ENCODE measurements around the gene TNKS2.

Gene TNKS2

GRCh38 chr10:91908337-91909116 is 110.3 kb downstream of the TNKS2 start:
- ATAC-seq (ENCODE audit: low read depth) (peak; percentile 83), DNase-seq (ENCODE audit: low spot score) (peak; percentile 69)
- Histone ChIP-seq H3K9me3 (ENCODE audit: severe bottlenecking) (no peaks in the 10 kb centered on the region), H3K27ac (ENCODE audit: poor library complexity, severe bottlenecking) (peak overlapping the region; percentile 10), H3K36me3 (ENCODE audit: low read depth) (no peaks in the 10 kb centered on the region), H3K27me3 (ENCODE audit: insufficient read depth, poor library complexity, severe bottlenecking) (peaks cover 3% of the 10 kb centered on the region), H3K4me1 (ENCODE audit: insufficient read depth, poor library complexity, severe bottlenecking) (peaks cover 4% of the 10 kb centered on the region), H3K4me3 (ENCODE audit: severe bottlenecking) (peak overlapping the region; percentile 91)
- TF ChIP-seq CTCF (IDR thresholded peaks at IDR 0.05; ENCODE audit: poor library complexity, severe bottlenecking), result peak; percentile 88

DNA sequence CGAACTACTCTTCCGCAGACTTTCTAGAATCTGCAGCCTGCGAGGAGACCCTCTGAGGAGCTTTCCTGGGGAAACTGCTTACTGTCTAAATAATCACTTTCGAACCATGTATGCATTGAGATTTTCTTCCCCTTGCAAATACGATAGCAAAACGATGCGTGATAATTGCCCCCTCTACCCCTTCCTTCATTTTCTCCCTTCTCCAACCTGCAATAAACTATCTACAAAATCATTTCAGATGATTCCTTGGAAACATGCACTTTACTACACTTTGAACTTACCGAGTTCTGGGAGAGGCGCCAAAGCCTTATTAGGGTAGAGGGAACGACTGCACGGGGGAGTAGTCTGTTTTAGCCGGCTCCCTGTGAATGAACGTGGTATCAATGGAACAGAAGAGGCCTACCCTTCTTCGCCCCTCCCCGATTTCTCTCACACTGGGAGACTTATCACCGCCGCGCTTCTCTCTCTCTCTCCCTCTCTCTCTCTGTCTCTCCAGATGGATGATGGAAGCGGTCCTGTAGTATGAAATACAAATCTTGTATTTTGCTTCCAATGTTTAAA is 111.0 kb downstream of the TNKS2 start, which contains the start of gene FGFBP3:
Gene FGFBP3 (minus strand): TSS at position 370 of the 561 bp plus-strand sequence. CDS start 517 bp downstream, outside the sequence.
- Histone ChIP-seq H3K9me3 (ENCODE audit: severe bottlenecking) (no peaks in the 10 kb centered on the region), H3K27me3 (ENCODE audit: insufficient read depth, poor library complexity, severe bottlenecking) (peaks cover 8% of the 10 kb centered on the region), H3K4me1 (ENCODE audit: insufficient read depth, poor library complexity, severe bottlenecking) (peaks cover 4% of the 10 kb centered on the region), H3K36me3 (ENCODE audit: low read depth) (no peaks in the 10 kb centered on the region), H3K27ac (ENCODE audit: poor library complexity, severe bottlenecking) (peak within 1 kb of the TSS; percentile 10), H3K4me3 (ENCODE audit: severe bottlenecking) (peak within 1 kb of the TSS; percentile 91)
- peak; percentile 53 for ATAC-seq (ENCODE audit: low read depth)
- TF ChIP-seq CTCF (IDR thresholded peaks at IDR 0.05; ENCODE audit: poor library complexity, severe bottlenecking), result peak; percentile 70
- no peak for DNase-seq (ENCODE audit: low spot score)

GRCh38 chr10:91910467-91910866 is 112.2 kb downstream of the TNKS2 start:
- Histone ChIP-seq H3K4me3 (ENCODE audit: severe bottlenecking) (no peak overlapping the region), H3K4me1 (ENCODE audit: insufficient read depth, poor library complexity, severe bottlenecking) (peaks cover 4% of the 10 kb centered on the region), H3K36me3 (ENCODE audit: low read depth) (no peaks in the 10 kb centered on the region), H3K27ac (ENCODE audit: poor library complexity, severe bottlenecking) (no peak overlapping the region), H3K27me3 (ENCODE audit: insufficient read depth, poor library complexity, severe bottlenecking) (peaks cover 8% of the 10 kb centered on the region), H3K9me3 (ENCODE audit: severe bottlenecking) (no peaks in the 10 kb centered on the region)
- no peak for DNase-seq (ENCODE audit: low spot score)
- no peak for ATAC-seq (ENCODE audit: low read depth)
- no peak for TF ChIP-seq CTCF (IDR thresholded peaks at IDR 0.05; ENCODE audit: poor library complexity, severe bottlenecking)
